ENCODE data around the gene STAB1.

- no peak for TF ChIP-seq POLR2A (IDR thresholded peaks at IDR 0.05; ENCODE audit: low read length)
- TF ChIP-seq GATA1 (IDR thresholded peaks at IDR 0.05; ENCODE audit: low read depth, low read length): no peak
Measured at GRCh38 chr3:52517796-52518722, 22.9 kb downstream of the STAB1 start.

All from erythroblast (primary cell).